HCT116 (cell line): Measurements from ENCODE around the gene CCN5.

Experiments used
- EZH2 ChIP-seq: fragments of 200-600 bp; sonication (generic); IDR thresholded peaks from 2 replicates; pipeline ENCODE4 v1.6.1; 2017; ENCODE audit warnings: antibody characterized with exemption, mixed run types
- POLR2A ChIP-seq: IDR thresholded peaks from 2 replicates; pipeline ENCODE4 v1.7.0; 2011; ENCODE audit warnings: borderline replicate concordance; ENCODE audit not compliant: insufficient read depth, insufficient read length; ENCODE audit errors: extremely low read depth
- POLR2AphosphoS5 ChIP-seq: IDR thresholded peaks from 2 replicates; pipeline ENCODE4 v1.6.1; 2011; ENCODE audit warnings: mild to moderate bottlenecking, low read depth, low read length, moderate library complexity
- YY1 ChIP-seq: IDR thresholded peaks from 2 replicates; pipeline ENCODE4 v1.6.1; 2011; ENCODE audit warnings: low read length, low read depth, moderate library complexity, mild to moderate bottlenecking; ENCODE audit not compliant: insufficient replicate concordance; ENCODE audit errors: extremely low read depth
- TF ChIP-seq, protein P1 (sequence below), 3 experiments: fragments of 200-600 bp in 1 of 3; sonication (generic) in 1 of 3; IDR thresholded peaks in 2 of 3; conservative IDR thresholded peaks in 1 of 3; 2 replicates each; pipeline ENCODE4 v1.5.1; 2012 to 2017; ENCODE audit warnings: low read depth in 2 of 3, low read length in 2 of 3, antibody characterized with exemption in 1 of 3, borderline replicate concordance in 1 of 3, control low read depth in 1 of 3, mild to moderate bottlenecking in 1 of 3, mixed read lengths in 1 of 3, mixed run types in 1 of 3, moderate library complexity in 1 of 3; ENCODE audit not compliant: insufficient read depth in 1 of 3

DNA sequence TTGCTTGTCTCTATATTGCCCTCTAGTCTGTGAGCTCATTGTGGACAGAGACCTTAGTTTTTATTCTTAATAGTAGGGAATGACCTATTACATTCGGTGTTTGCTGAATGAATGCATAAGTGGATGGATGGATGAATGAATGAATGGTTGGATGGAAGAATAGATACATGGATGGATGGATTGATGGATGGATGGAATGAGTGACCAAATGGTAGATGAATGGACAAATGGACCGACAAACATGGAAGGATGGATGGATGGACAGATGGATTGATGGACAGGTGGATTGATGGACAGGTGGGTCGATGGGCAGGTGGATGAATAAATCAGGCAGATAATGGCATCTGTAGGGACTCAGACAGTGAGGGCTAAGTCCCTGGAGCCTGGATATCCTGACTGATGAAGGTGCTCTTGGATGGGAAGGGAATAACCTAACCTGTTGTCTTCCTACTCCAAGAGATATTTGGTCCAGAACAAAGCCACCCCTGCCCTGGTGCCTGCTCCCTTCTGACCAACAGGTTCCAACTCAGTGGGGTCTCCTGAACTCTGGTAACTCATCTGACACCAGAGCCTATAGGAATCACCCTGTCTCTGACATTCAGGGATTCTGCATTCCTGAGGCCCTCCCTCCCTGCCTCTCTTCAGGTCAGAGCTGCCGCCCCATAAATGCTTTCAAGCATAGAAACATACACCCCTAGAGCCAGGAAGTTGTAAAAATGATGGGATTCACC lies 9.6 kb upstream of the CCN5 start:
- TF ChIP-seq POLR2A, result no peak
- no peak for TF ChIP-seq YY1
- TF ChIP-seq POLR2AphosphoS5, result no peak
- TF ChIP-seq EZH2, result no peak
- TF ChIP-seq, protein P1, sequence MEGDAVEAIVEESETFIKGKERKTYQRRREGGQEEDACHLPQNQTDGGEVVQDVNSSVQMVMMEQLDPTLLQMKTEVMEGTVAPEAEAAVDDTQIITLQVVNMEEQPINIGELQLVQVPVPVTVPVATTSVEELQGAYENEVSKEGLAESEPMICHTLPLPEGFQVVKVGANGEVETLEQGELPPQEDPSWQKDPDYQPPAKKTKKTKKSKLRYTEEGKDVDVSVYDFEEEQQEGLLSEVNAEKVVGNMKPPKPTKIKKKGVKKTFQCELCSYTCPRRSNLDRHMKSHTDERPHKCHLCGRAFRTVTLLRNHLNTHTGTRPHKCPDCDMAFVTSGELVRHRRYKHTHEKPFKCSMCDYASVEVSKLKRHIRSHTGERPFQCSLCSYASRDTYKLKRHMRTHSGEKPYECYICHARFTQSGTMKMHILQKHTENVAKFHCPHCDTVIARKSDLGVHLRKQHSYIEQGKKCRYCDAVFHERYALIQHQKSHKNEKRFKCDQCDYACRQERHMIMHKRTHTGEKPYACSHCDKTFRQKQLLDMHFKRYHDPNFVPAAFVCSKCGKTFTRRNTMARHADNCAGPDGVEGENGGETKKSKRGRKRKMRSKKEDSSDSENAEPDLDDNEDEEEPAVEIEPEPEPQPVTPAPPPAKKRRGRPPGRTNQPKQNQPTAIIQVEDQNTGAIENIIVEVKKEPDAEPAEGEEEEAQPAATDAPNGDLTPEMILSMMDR (IDR thresholded peaks at IDR 0.05 in 2 of 3, conservative IDR thresholded peaks at IDR 0.05 in 1 of 3; ENCODE audit: borderline replicate concordance in 1 of 3, insufficient read depth in 1 of 3, low read depth in 2 of 3, low read length in 2 of 3), result no peak
